Hepatocyte (in vitro differentiated cells): ENCODE data around the gene NOP10. TPM values are rescaled to one million over a fixed set of nuclear protein-coding genes. Genes with fewer than 3 reads are reported as not detected.

Experiments used
- DNase-seq: peaks from one replicate; pipeline ENCODE4 v3.0.0-alpha.2; 2016; ENCODE audit warnings: low spot score
- H2AFZ ChIP-seq: fragments of 200-600 bp; sonication (generic); 2 replicates; pipeline ENCODE4 v1.6.0; 2016; ENCODE audit warnings: antibody characterized with exemption, mild to moderate bottlenecking
- H3K27ac ChIP-seq: fragments of 200-600 bp; sonication (generic); 2 replicates; pipeline ENCODE4 v1.5.1; 2016; ENCODE audit warnings: mild to moderate bottlenecking
- H3K27me3 ChIP-seq: fragments of 200-600 bp; sonication (generic); 2 replicates; pipeline ENCODE4 v1.6.1; 2016
- H3K36me3 ChIP-seq: fragments of 200-600 bp; sonication (generic); replicated peaks from 2 replicates; pipeline ENCODE4 v1.5.1; 2016; ENCODE audit warnings: low read depth; ENCODE audit not compliant: insufficient read depth
- H3K4me1 ChIP-seq: fragments of 200-600 bp; sonication (generic); 2 replicates; pipeline ENCODE4 v1.5.1; 2016; ENCODE audit warnings: mild to moderate bottlenecking, moderate library complexity; ENCODE audit not compliant: insufficient read depth
- H3K4me2 ChIP-seq: fragments of 200-600 bp; sonication (generic); 2 replicates; pipeline ENCODE4 v1.6.0; 2016
- H3K4me3 ChIP-seq: fragments of 200-600 bp; sonication (generic); 2 replicates; pipeline ENCODE4 v1.5.1; 2016; ENCODE audit warnings: mild to moderate bottlenecking
- H3K79me2 ChIP-seq: fragments of 200-600 bp; sonication (generic); 2 replicates; pipeline ENCODE4 v1.6.0; 2017; ENCODE audit warnings: mild to moderate bottlenecking
- H3K9me2 ChIP-seq: fragments of 200-600 bp; sonication (generic); replicated peaks from 2 replicates; pipeline ENCODE4 v1.6.0; 2017; ENCODE audit warnings: mild to moderate bottlenecking; ENCODE audit not compliant: insufficient read depth
- H3K9me3 ChIP-seq: fragments of 200-600 bp; sonication (generic); 2 replicates; pipeline ENCODE4 v1.5.1; 2016; ENCODE audit warnings: low read depth, mild to moderate bottlenecking
- H4K20me1 ChIP-seq: fragments of 200-600 bp; sonication (generic); 2 replicates; pipeline ENCODE4 v1.6.0; 2016; ENCODE audit warnings: mild to moderate bottlenecking; ENCODE audit not compliant: insufficient read depth, poor library complexity, severe bottlenecking
- CTCF ChIP-seq: fragments of 200-600 bp; sonication (generic); IDR thresholded peaks from 2 replicates; pipeline ENCODE4 v1.5.1; 2016; ENCODE audit warnings: antibody characterized with exemption, mild to moderate bottlenecking; ENCODE audit not compliant: poor library complexity
- EZH2 ChIP-seq: fragments of 200-600 bp; sonication (generic); IDR thresholded peaks from 2 replicates; pipeline ENCODE4 v1.6.1; 2016; ENCODE audit warnings: antibody characterized with exemption, mild to moderate bottlenecking, borderline replicate concordance
- EZH2phosphoT487 ChIP-seq: fragments of 200-600 bp; sonication (generic); IDR thresholded peaks from one replicate; pipeline ENCODE4 v1.6.1; 2018; ENCODE audit warnings: antibody characterized with exemption, mild to moderate bottlenecking, low read depth, moderate library complexity; ENCODE audit not compliant: unreplicated experiment, severe bottlenecking
- WGBS: methylation state at CpG from one replicate; pipeline ENCODE4 v1.1.6; 2016; ENCODE audit warnings: low lambda C conversion rate; ENCODE audit errors: missing lambda C conversion rate; 5-methylcytosine and 5-hydroxymethylcytosine counted together
- polyA plus RNA-seq: library from polyadenylated mRNA; unstranded; fragments of >200 nt; fragmentation: Nextera tagmentation; extraction: Ambion mirVana; gene quantifications from 2 replicates; pipeline ENCODE4 v1.2.1, GENCODE V29; 2016
- total RNA-seq: library from RNA; depleted of rRNA; stranded (reverse); fragments of >200 nt; gene quantifications from 2 replicates; pipeline ENCODE4 v1.2.3, GENCODE V29; 2014

Gene NOP10
- total and polyA plus RNA-seq, 2 experiments from 2014 or later = 284 to 378 TPM

GRCh38 chr15:34361278-34361677 is 18.3 kb upstream of the NOP10 start:
- 97% methylated on average over 7 of the region's 7 CpGs for WGBS
- Histone ChIP-seq H3K4me1 (peaks cover 6% of the 10 kb centered on the region), H3K27me3 (no peaks in the 10 kb centered on the region), H4K20me1 (no peaks in the 10 kb centered on the region), H2AFZ (no peak overlapping the region), H3K27ac (no peak overlapping the region), H3K9me3 (no peaks in the 10 kb centered on the region), H3K4me2 (no peak overlapping the region), H3K79me2 (peaks cover 16% of the 10 kb centered on the region), H3K36me3 (no peaks in the 10 kb centered on the region), H3K4me3 (no peak overlapping the region), H3K9me2 (no peaks in the 10 kb centered on the region)
- no peak for DNase-seq
- no peak for TF ChIP-seq EZH2phosphoT487
- no peak for TF ChIP-seq CTCF
- TF ChIP-seq EZH2 = no peak

GRCh38 chr15:34360298-34360697 is 17.4 kb upstream of the NOP10 start:
- no peaks in the 10 kb centered on the region for H3K36me3 ChIP-seq
- no peak for TF ChIP-seq EZH2
- no peak for TF ChIP-seq CTCF
- TF ChIP-seq EZH2phosphoT487 = no peak

GRCh38 chr15:34359416-34359815 is 16.5 kb upstream of the NOP10 start:
- no peak for TF ChIP-seq EZH2
- no peak for TF ChIP-seq CTCF
- TF ChIP-seq EZH2phosphoT487 = no peak
- Histone ChIP-seq H3K27me3 (no peaks in the 10 kb centered on the region), H4K20me1 (no peaks in the 10 kb centered on the region), H3K4me1 (peaks cover 2% of the 10 kb centered on the region), H3K36me3 (no peaks in the 10 kb centered on the region), H3K9me3 (no peaks in the 10 kb centered on the region), H3K79me2 (peaks cover 4% of the 10 kb centered on the region), H3K4me3 (no peak overlapping the region), H3K9me2 (no peaks in the 10 kb centered on the region), H3K27ac (no peak overlapping the region), H2AFZ (no peak overlapping the region), H3K4me2 (no peak overlapping the region)
- WGBS = 94% methylated on average over 3 of the region's 3 CpGs
- no peak for DNase-seq

More at GRCh38 chr15:34360298-34360697, 17.4 kb upstream of the NOP10 start:
- no peaks in the 10 kb centered on the region for H4K20me1 ChIP-seq
- no peaks in the 10 kb centered on the region for H3K9me2 ChIP-seq
- H3K9me3 ChIP-seq = no peaks in the 10 kb centered on the region
- H3K4me2 ChIP-seq = no peak overlapping the region
- H2AFZ ChIP-seq = no peak overlapping the region
- WGBS = 56% methylated on average over 1 of the region's 1 CpG
- H3K27ac ChIP-seq = no peak overlapping the region
- DNase-seq = peak; percentile 65
- no peaks in the 10 kb centered on the region for H3K27me3 ChIP-seq
- peaks cover 12% of the 10 kb centered on the region for H3K79me2 ChIP-seq
- no peak overlapping the region for H3K4me3 ChIP-seq
- H3K4me1 ChIP-seq = peaks cover 2% of the 10 kb centered on the region

GRCh38 chr15:34358948-34359347 is 16.0 kb upstream of the NOP10 start:
- no peaks in the 10 kb centered on the region for H3K36me3 ChIP-seq
- no peak for DNase-seq
- H3K4me3 ChIP-seq = no peak overlapping the region
- H2AFZ ChIP-seq = no peak overlapping the region
- no peaks in the 10 kb centered on the region for H3K79me2 ChIP-seq
- H3K27ac ChIP-seq = no peak overlapping the region
- no peaks in the 10 kb centered on the region for H3K9me3 ChIP-seq
- H3K27me3 ChIP-seq = no peaks in the 10 kb centered on the region
- TF ChIP-seq EZH2 (no peak), CTCF (no peak), EZH2phosphoT487 (no peak)
- H3K4me2 ChIP-seq = no peak overlapping the region
- no peaks in the 10 kb centered on the region for H3K9me2 ChIP-seq
- WGBS = 94% methylated on average over 4 of the region's 4 CpGs
- H4K20me1 ChIP-seq = no peaks in the 10 kb centered on the region
- H3K4me1 ChIP-seq = peaks cover 2% of the 10 kb centered on the region
